G401 (cell line): Measurements from ENCODE around the gene MKS1. TPM values are rescaled to one million over a fixed set of nuclear protein-coding genes. Genes with fewer than 3 reads are reported as not detected.

Experiments
- DNase-seq: peaks from one replicate; pipeline ENCODE4 v3.0.0-alpha.2; 2015; ENCODE audit warnings: low spot score
- in situ Hi-C: cut with HindIII; loops from 2 replicates; pipeline ENCODE4 v1.10.0; 2016; ENCODE audit warnings: low sequenced_read_pairs, mixed read lengths
- total RNA-seq: library from RNA; depleted of rRNA; stranded (reverse); fragments of >200 nt; shearing (Covaris generic); gene quantifications from 2 replicates; pipeline ENCODE4 v1.2.3, GENCODE V29; 2014

The MKS1 gene
- total RNA-seq, 1 experiment from 2014 or later, result 15.3 TPM

DNA sequence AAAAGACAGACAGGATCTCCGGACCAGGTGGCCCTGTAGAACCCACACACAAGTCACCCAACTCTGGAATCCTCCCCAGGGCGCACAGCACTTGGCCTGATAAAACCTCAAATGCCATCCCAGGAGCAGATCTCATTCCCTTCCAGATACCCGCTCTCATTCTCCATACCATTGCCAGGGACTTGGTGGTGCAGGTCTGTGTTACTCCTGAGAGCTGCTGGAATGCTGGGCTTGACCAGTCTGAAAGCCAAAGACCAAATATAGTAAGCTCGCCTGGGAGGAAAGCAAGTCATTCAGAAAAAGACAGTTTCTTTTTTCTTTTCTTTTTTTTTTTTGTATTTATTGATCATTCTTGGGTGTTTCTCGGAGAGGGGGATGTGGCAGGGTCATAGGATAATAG, 10.7 kb downstream of the MKS1 start:
- in situ Hi-C loops, result no loop called here
- no peak for DNase-seq

GRCh38 chr17:58207451-58207850, 11.6 kb downstream of the MKS1 start:
- DNase-seq, result no peak
- in situ Hi-C loops, result no loop called here

DNA sequence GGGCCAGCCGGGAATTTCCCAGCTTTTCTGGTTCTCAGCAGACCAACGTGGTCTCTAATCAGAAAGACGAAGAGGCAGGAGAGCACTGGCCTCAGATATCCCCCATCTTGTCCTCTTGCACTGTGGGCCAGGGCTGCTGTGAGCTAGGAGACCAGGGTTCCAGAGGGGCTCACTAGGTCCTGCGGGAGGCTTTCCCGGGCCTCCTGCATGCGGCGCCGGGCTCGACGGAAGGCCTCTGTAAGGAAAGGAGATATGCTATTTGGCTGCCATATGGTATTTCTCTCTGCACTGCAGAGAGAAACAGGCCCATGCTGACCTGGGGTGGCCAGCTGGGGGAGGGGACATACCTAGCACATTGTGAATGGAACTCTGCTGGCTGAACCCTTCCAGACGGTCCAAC, 13.1 kb downstream of the MKS1 start:
- no peak for DNase-seq
- in situ Hi-C loops, result no loop called here

- in situ Hi-C loops, result no loop called here
- DNase-seq, result no peak
These were observed 14.3 kb downstream of the MKS1 start for GRCh38 chr17:58204796-58205195.

DNA sequence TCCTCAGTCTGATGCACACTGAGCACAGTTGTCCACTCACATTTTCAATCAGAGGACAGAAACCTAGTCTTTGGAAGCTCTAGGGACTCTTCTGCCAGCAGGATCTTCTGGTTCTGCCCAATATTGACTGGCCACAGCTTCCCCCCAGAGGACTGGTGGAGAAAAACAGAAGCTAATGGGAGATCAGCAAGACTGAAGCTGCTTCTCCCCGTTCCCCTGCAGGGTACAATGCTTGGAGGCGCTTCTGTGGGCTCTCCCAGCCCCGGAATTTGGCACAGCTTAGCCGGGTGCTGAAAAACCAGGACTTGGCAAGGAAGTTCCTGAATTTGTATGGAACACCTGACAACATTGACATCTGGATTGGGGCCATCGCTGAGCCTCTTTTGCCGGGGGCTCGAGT, 16.2 kb downstream of the MKS1 start:
- in situ Hi-C loops, result no loop called here
- DNase-seq, result no peak

GRCh38 chr17:58200024-58200633, 18.9 kb downstream of the MKS1 start:
- in situ Hi-C loops, result no loop called here
- peak; percentile 37 for DNase-seq

DNA sequence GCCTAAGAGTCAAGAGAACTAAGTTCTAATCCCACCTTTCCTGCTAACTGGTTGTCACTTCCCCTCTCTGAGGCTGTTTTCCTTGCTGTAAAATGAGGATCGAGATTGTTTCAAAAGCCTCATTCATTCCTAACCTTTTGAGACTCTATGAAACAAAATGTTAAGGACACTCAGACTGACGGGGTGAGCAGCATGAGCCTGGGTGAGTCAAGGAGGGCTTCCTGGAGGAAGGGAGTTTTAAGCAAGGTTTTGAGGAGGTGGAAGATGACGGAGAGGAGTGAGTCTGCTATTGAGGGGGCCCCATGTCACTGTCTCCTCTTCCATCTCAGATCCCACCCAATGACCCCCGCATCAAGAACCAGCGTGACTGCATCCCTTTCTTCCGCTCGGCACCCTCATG, 22.4 kb downstream of the MKS1 start:
- in situ Hi-C loops, result no loop called here
- DNase-seq, result no peak

DNA sequence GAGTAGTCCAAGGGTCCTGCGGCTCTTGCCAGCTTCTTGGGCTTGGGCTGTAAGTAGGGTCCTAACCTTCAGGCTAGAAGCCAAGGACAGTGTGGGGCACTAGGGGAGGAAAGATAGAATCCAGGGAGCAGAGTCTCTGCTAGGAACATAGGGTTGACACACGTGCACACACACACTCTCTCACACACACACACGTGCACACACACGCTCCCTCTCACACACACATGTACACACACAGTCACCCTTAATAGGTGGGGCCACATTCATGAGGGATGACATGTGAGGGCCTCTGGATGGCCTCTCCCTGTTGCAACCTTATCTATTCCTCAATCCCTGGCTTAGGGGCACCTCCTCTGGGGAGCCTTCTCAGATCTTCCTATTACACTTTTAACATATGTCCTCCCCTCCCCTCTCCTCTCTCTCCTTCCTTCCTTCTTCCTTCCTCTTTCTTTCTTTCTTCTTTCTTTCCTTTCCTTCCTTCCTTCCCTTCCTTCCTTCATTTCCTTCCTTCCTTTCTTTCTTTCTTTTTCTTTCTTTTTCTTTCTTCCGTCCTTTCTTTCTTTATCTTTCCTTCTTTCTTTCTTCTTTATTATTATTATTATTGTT, 23.4 kb downstream of the MKS1 start:
- no peak for DNase-seq
- in situ Hi-C loops, result no loop called here

DNA sequence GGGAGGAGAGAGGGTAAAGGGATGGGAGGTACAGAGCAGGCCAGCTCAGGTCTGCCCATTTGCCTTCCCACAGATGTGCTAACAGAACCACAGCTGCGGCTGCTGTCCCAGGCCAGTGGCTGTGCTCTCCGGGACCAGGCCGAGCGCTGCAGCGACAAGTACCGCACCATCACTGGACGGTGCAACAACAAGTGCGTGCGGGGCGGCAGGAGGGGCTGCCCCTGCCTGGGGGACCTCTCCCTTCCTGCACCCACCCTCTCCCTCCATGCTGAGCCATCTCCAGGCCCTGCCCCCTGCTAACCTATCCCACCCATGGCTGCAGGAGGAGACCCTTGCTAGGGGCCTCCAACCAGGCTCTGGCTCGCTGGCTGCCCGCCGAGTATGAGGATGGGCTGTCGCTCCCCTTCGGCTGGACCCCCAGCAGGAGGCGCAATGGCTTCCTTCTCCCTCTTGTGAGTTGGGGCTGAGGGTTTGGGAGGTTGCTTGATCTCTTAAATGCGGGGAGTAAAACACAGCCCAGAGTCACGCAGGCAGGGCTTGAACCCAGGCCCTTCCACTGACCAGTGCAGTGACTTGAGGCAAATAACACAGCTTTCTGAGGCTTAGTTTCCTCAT, 25.3 kb downstream of the MKS1 start:
- DNase-seq, result no peak
- in situ Hi-C loops, result no loop called here

- DNase-seq, result no peak
- in situ Hi-C loops, result no loop called here
These were observed 26.4 kb downstream of the MKS1 start, which contains the start of gene EPX for GRCh38 chr17:58192612-58193011. TSS of gene EPX (plus strand) at chr17:58192726. CDS start at chr17:58192847, 121 bp downstream.

- in situ Hi-C loops, result no loop called here
- no peak for DNase-seq
These were observed 27.7 kb downstream of the MKS1 start for GRCh38 chr17:58191241-58191896.

GRCh38 chr17:58189436-58190146, 29.5 kb downstream of the MKS1 start:
- in situ Hi-C loops, result no loop called here
- no peak for DNase-seq

GRCh38 chr17:58187675-58188074, 31.4 kb downstream of the MKS1 start:
- in situ Hi-C loops, result no loop called here
- DNase-seq, result no peak

DNA sequence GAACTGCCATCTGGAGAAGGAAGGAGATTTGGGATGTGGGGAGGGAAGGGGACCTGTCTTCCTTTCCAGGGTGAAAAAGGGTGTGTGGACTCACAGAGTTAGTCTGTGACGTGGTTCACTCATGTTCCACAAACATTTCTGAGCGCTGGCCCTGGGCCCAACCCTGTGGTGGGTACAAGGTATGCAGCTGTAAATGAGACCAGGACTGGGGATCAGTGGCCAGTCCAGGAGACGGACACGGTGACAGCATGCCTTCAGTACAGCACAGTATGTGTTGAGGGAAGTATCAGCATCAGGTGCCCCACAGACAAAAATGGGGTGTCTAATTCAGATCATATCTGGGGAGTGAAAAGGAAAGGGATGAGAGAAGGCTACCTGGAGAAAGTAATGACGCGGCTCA, 32.0 kb downstream of the MKS1 start:
- no peak for DNase-seq

GRCh38 chr17:58186591-58186990, 32.5 kb downstream of the MKS1 start:
- DNase-seq, result no peak
- in situ Hi-C loops, result no loop called here

More for the DNA sequence above, 32.0 kb downstream of the MKS1 start:
- in situ Hi-C loops, result no loop called here

GRCh38 chr17:58184986-58185761, 33.9 kb downstream of the MKS1 start:
- in situ Hi-C loops, result no loop called here
- DNase-seq, result no peak

DNA sequence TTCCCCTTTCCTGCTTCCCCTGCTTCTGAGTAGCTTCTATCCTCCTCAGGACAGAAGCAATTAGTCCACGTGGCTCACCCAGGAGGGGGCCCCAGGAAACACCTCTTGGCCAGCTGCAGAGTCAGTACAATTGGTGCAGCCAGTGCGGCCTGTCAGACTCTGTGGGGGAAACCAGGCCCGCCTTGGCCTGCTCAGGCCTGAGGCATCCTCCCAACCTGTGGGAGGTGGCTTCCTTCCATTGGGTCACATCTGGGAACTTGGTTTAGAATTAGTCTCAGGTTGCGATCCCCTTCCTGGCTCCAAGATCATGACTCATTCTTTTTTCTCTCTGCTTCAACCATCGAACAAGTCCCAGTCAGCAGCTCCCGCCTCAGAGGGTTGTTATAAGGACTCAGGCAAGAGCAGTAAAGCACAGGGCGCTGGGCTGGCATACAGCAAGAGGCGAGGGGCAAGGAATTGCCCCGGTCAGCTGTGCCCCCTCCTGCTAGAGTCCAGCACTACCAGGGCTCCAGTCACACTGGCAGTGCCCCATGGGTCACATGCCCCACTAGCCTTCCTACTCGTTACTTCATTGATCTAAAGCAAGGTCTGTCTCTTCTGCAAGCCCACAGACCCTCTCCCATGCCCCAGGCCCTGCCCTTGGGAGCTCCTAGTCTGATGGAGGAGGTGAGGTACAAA, 34.6 kb downstream of the MKS1 start:
- in situ Hi-C loops, result no loop called here
- no peak for DNase-seq

GRCh38 chr17:58183514-58183913, 35.5 kb downstream of the MKS1 start:
- DNase-seq, result no peak
- in situ Hi-C loops, result no loop called here
